ENCODE measurements around the gene BHLHE23. TPM values are rescaled to one million over a fixed set of nuclear protein-coding genes. Genes with fewer than 3 reads are reported as not detected.

Gene BHLHE23
- total RNA-seq, 1 donor from 2014 or later = not detected

GRCh38 chr20:62996596-62996982 is 10.2 kb downstream of the BHLHE23 start:
- Mint-ChIP-seq H3K4me1 (ENCODE audit: unreplicated experiment) (no peaks in the 10 kb centered on the region), H3K27ac (no peak overlapping the region), H3K9me3 (no peaks in the 10 kb centered on the region), H3K36me3 (no peaks in the 10 kb centered on the region), H3K4me3 (no peak overlapping the region), H3K27me3 (peaks cover 82% of the 10 kb centered on the region)
- no peak for DNase-seq (ENCODE audit: extremely low spot score, unreplicated experiment)
- TF ChIP-seq CTCF (conservative IDR thresholded peaks at IDR 0.05) = no peak

- Mint-ChIP-seq H3K4me1 (ENCODE audit: unreplicated experiment) (no peaks in the 10 kb centered on the region), H3K36me3 (no peaks in the 10 kb centered on the region), H3K9me3 (no peaks in the 10 kb centered on the region), H3K27me3 (peaks cover 81% of the 10 kb centered on the region), H3K4me3 (no peak overlapping the region), H3K27ac (no peak overlapping the region)
- DNase-seq (ENCODE audit: extremely low spot score, unreplicated experiment) = no peak
- TF ChIP-seq CTCF (conservative IDR thresholded peaks at IDR 0.05) = no peak
These were observed 10.7 kb downstream of the BHLHE23 start for GRCh38 chr20:62995898-62996595.

- H3K4me1 Mint-ChIP-seq (ENCODE audit: unreplicated experiment) = no peaks in the 10 kb centered on the region
- H3K27me3 Mint-ChIP-seq = peaks cover 79% of the 10 kb centered on the region
- TF ChIP-seq CTCF (conservative IDR thresholded peaks at IDR 0.05) = no peak
These were observed 11.3 kb downstream of the BHLHE23 start for GRCh38 chr20:62995481-62995880.

GRCh38 chr20:62994869-62995281 is 11.9 kb downstream of the BHLHE23 start:
- Mint-ChIP-seq H3K27ac (no peak overlapping the region), H3K4me3 (no peak overlapping the region)
- no peak for DNase-seq (ENCODE audit: extremely low spot score, unreplicated experiment)

More at GRCh38 chr20:62995481-62995880, 11.3 kb downstream of the BHLHE23 start:
- Mint-ChIP-seq H3K36me3 (no peaks in the 10 kb centered on the region), H3K4me3 (no peak overlapping the region), H3K27ac (no peak overlapping the region), H3K9me3 (no peaks in the 10 kb centered on the region)
- no peak for DNase-seq (ENCODE audit: extremely low spot score, unreplicated experiment)

GRCh38 chr20:62993856-62994494 is 12.8 kb downstream of the BHLHE23 start:
- peaks cover 70% of the 10 kb centered on the region for H3K27me3 Mint-ChIP-seq
- no peak overlapping the region for H3K4me3 Mint-ChIP-seq
- no peak overlapping the region for H3K27ac Mint-ChIP-seq
- H3K9me3 Mint-ChIP-seq = no peaks in the 10 kb centered on the region
- no peaks in the 10 kb centered on the region for H3K4me1 Mint-ChIP-seq (ENCODE audit: unreplicated experiment)
- no peak for DNase-seq (ENCODE audit: extremely low spot score, unreplicated experiment)
- TF ChIP-seq CTCF (conservative IDR thresholded peaks at IDR 0.05) = no peak
- no peaks in the 10 kb centered on the region for H3K36me3 Mint-ChIP-seq

More at GRCh38 chr20:62994869-62995281, 11.9 kb downstream of the BHLHE23 start:
- H3K27me3 Mint-ChIP-seq = peaks cover 73% of the 10 kb centered on the region
- no peaks in the 10 kb centered on the region for H3K9me3 Mint-ChIP-seq
- TF ChIP-seq CTCF (conservative IDR thresholded peaks at IDR 0.05) = no peak
- H3K4me1 Mint-ChIP-seq (ENCODE audit: unreplicated experiment) = no peaks in the 10 kb centered on the region
- H3K36me3 Mint-ChIP-seq = no peaks in the 10 kb centered on the region
